Mesendoderm (in vitro differentiated cells): ENCODE results near the gene CAMK2A.
A peak's percentile ranks its signal among the peaks of the same experiment; 100 is the strongest.
"Not testable (repeated sequence)": the region's sequence is repeated elsewhere in the genome, so short reads cannot be mapped to it uniquely, and the experiment has no call there.

Experiments used
- DNase-seq: peaks from one replicate; pipeline ENCODE4 v3.0.0; 2013
- H2AK5ac ChIP-seq: 2 replicates; pipeline ENCODE4 v1.6.1; 2013; ENCODE audit warnings: low read length, inconsistent platforms
- H2BK120ac ChIP-seq: 2 replicates; pipeline ENCODE4 v1.6.1; 2013; ENCODE audit warnings: low read depth, mild to moderate bottlenecking, low read length, moderate library complexity, mixed read lengths
- H2BK15ac ChIP-seq: replicated peaks from 2 replicates; pipeline ENCODE4 v1.6.1; 2013; ENCODE audit warnings: low read depth, mild to moderate bottlenecking, moderate library complexity
- H2BK5ac ChIP-seq: 2 replicates; pipeline ENCODE4 v1.6.1; 2013; ENCODE audit warnings: low read length, inconsistent platforms
- H3K18ac ChIP-seq: 2 replicates; pipeline ENCODE4 v1.6.1; 2013; ENCODE audit warnings: mild to moderate bottlenecking, low read length, mixed read lengths
- H3K23ac ChIP-seq: one replicate; pipeline ENCODE4 v1.6.1; 2013; ENCODE audit warnings: low read length
- H3K27ac ChIP-seq: 2 replicates; pipeline ENCODE4 v1.5.1; 2013; ENCODE audit warnings: low read depth, mild to moderate bottlenecking, inconsistent platforms, low read length, moderate library complexity
- H3K27me3 ChIP-seq: 2 replicates; pipeline ENCODE4 v1.6.1; 2013; ENCODE audit warnings: low read length, control low read depth, mild to moderate bottlenecking, inconsistent platforms; ENCODE audit not compliant: insufficient read depth, poor library complexity
- H3K36me3 ChIP-seq: 2 replicates; pipeline ENCODE4 v1.6.1; 2013; ENCODE audit warnings: low read length, inconsistent platforms; ENCODE audit not compliant: control insufficient read depth, insufficient read depth
- H3K4ac ChIP-seq: one replicate; pipeline ENCODE4 v1.6.1; 2013; ENCODE audit warnings: low read depth, mild to moderate bottlenecking, low read length, moderate library complexity
- H3K4me1 ChIP-seq: 2 replicates; pipeline ENCODE4 v1.6.1; 2013; ENCODE audit warnings: low read depth, low read length, inconsistent platforms; ENCODE audit not compliant: control insufficient read depth
- H3K4me2 ChIP-seq: 2 replicates; pipeline ENCODE4 v1.6.1; 2013; ENCODE audit warnings: low read length
- H3K4me3 ChIP-seq: 2 replicates; pipeline ENCODE4 v1.5.1; 2013; ENCODE audit warnings: mild to moderate bottlenecking, low read length
- H3K56ac ChIP-seq: one replicate; pipeline ENCODE4 v1.6.1; 2013; ENCODE audit warnings: low read length
- H3K79me1 ChIP-seq: 2 replicates; pipeline ENCODE4 v1.6.1; 2013; ENCODE audit warnings: low read length, inconsistent platforms
- H3K79me2 ChIP-seq: 2 replicates; pipeline ENCODE4 v1.6.1; 2013; ENCODE audit warnings: mild to moderate bottlenecking, low read length; ENCODE audit not compliant: control insufficient read depth, insufficient read depth
- H3K9ac ChIP-seq: 2 replicates; pipeline ENCODE4 v1.6.1; 2013; ENCODE audit warnings: low read length, inconsistent platforms
- H4K5ac ChIP-seq: one replicate; pipeline ENCODE4 v1.6.1; 2013; ENCODE audit warnings: low read length
- H4K8ac ChIP-seq: one replicate; pipeline ENCODE4 v1.6.1; 2013; ENCODE audit warnings: low read depth, mild to moderate bottlenecking, control low read depth, low read length, moderate library complexity
- WGBS: extraction: QIAGEN DNeasy Blood & Tissue Kit; methylation state at CpG from one replicate; pipeline ENCODE4 v1.1.7; 2013; ENCODE audit warnings: low lambda C conversion rate, missing lambda C conversion rate; ENCODE audit not compliant: insufficient coverage; ENCODE audit errors: extremely low coverage; 5-methylcytosine and 5-hydroxymethylcytosine counted together

Gene CAMK2A

DNA sequence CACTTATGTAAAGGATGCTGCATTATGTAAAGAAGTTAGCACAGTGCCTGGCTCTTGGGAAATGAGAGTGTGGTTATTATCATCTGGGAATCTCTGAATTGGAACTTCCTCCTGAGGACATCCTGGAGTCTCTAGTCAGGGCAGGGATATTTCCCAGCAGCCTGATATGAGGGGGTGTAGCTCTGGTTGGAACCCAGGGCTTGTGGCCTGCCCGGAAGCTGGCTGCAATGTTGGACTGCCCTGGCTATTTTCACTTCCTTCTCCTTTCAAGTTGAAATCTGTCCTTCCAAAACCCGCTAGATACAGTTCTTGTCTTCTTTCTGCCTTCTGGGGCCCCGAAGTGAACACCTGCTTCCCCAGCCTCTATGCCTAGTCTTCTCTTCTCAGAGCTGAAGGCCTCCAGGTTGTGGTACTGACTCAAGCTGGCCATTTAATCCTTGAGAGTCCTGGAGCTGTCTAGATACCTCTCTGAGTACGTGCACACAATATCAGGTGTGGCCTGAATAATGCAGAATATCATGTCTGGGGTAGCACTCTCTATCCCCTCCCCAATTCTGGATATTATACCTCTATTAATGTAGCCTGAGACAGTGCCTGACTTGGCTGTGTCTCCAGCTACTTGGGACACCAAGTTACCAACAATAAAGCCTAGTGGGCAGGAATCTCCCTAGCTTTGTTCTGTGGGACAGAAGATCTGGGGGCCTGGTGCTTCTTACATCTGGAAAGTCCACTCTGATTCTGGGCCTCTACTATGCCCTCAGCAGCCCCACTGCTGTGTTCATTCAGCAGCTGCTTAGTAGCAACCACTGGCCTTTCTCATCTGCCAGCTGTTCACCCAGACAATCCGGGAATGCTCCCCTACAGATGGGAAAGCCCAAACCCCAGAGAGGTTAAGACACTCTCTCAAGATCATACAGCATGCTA, 54.7 kb downstream of the CAMK2A start:
- WGBS = no CpG with 5 or more reads among the region's 5 CpGs
- Histone ChIP-seq H3K9ac (no peak overlapping the region), H2AK5ac (no peak overlapping the region)

DNA sequence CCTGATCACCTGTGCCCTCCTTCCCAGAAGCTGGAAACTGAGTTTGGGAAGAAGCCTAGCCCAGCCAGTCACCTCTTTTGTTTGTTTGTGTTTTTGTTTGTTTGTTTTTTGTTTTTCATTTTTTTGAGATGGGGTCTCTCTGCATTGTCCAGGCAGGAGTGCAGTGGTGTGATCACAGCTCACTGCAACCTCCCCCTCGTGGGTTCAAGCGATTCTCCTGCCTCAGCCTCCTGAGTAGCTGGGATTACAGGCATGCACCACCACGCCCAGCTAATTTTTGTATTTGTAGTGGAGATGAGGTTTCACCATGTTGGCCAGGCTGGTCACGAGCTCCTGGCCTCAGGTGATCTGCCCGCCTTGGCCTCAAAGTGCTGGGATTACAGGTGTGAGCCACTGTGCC, 55.9 kb downstream of the CAMK2A start:
- H3K79me2 ChIP-seq, H3K23ac ChIP-seq, H2BK120ac ChIP-seq, H3K4me1 ChIP-seq, H3K4me3 ChIP-seq, H3K27ac ChIP-seq, DNase-seq, H3K27me3 ChIP-seq, H3K36me3 ChIP-seq, H3K56ac ChIP-seq, H3K4me2 ChIP-seq, H3K4ac ChIP-seq, H3K79me1 ChIP-seq, H2BK5ac ChIP-seq, H2AK5ac ChIP-seq, H3K9ac ChIP-seq, H4K5ac ChIP-seq, H4K8ac ChIP-seq, H2BK15ac ChIP-seq, H3K18ac ChIP-seq: not testable (repeated sequence)
- WGBS = no CpG with 5 or more reads among the region's 5 CpGs

More for the DNA sequence above, 54.7 kb downstream of the CAMK2A start:
- H3K4me2 ChIP-seq = no peak overlapping the region
- no peaks in the 10 kb centered on the region for H3K36me3 ChIP-seq
- H3K4me3 ChIP-seq = no peak overlapping the region
- no peak overlapping the region for H4K8ac ChIP-seq
- no peak overlapping the region for H3K56ac ChIP-seq
- H2BK15ac ChIP-seq = no peak overlapping the region
- no peak overlapping the region for H3K23ac ChIP-seq
- no peaks in the 10 kb centered on the region for H3K79me2 ChIP-seq
- no peaks in the 10 kb centered on the region for H3K79me1 ChIP-seq
- H2BK120ac ChIP-seq = no peak overlapping the region
- no peaks in the 10 kb centered on the region for H3K27me3 ChIP-seq
- H3K4me1 ChIP-seq = no peaks in the 10 kb centered on the region
- H4K5ac ChIP-seq = no peak overlapping the region
- H3K18ac ChIP-seq = no peak overlapping the region
- DNase-seq = no peak
- H3K27ac ChIP-seq = no peak overlapping the region
- H2BK5ac ChIP-seq = no peak overlapping the region
- no peak overlapping the region for H3K4ac ChIP-seq

DNA sequence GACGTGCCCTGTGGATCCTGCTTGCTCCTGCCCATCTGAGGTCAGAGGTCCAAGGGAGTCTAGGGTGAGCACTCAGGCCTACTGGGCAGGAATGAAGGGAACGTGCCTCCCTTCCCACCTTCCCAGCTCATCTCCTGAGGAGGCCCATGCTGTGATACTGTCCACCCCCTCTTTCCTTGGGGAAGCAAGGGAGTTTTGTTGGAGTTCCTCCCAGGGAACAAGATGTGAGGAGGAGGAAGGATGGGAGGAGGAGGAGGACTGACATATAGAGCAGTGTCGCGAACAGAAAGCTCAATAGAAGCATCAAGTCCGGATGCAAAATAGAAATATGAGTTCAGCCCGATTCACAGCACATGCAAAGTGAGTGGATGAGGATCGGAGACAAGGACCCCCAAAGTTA, 58.7 kb downstream of the CAMK2A start:
- Histone ChIP-seq H2AK5ac (no peak overlapping the region), H3K27me3 (no peaks in the 10 kb centered on the region), H3K4me3 (no peak overlapping the region), H3K23ac (no peak overlapping the region), H3K18ac (no peak overlapping the region), H3K4ac (no peak overlapping the region), H3K79me2 (no peaks in the 10 kb centered on the region), H2BK120ac (no peak overlapping the region), H3K27ac (no peak overlapping the region), H2BK5ac (no peak overlapping the region), H4K8ac (no peak overlapping the region), H2BK15ac (no peak overlapping the region), H3K4me2 (no peak overlapping the region), H3K4me1 (peaks cover 4% of the 10 kb centered on the region), H3K36me3 (no peaks in the 10 kb centered on the region), H3K9ac (no peak overlapping the region), H3K56ac (no peak overlapping the region), H3K79me1 (no peaks in the 10 kb centered on the region), H4K5ac (no peak overlapping the region)
- no CpG with 5 or more reads among the region's 7 CpGs for WGBS
- no peak for DNase-seq

DNA sequence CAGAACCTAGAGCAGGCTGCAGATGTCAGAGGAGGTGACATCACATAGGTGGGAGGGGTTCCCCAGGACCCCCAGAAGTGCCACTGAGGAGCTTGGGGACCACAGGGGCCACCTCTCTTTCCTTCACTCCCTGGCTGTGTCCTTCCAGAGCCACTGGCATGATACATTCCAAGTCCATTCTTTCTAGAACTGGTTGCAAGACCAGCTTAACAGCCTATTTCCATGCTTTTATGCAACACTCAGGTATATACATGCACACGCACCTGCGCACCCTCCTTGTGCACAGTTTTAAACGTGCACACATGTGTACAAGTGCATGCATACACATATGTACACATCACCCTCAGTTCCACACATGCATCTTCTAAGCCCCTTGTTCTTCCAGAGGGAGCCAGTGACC, 60.0 kb downstream of the CAMK2A start:
- H3K56ac ChIP-seq = no peak overlapping the region

DNA sequence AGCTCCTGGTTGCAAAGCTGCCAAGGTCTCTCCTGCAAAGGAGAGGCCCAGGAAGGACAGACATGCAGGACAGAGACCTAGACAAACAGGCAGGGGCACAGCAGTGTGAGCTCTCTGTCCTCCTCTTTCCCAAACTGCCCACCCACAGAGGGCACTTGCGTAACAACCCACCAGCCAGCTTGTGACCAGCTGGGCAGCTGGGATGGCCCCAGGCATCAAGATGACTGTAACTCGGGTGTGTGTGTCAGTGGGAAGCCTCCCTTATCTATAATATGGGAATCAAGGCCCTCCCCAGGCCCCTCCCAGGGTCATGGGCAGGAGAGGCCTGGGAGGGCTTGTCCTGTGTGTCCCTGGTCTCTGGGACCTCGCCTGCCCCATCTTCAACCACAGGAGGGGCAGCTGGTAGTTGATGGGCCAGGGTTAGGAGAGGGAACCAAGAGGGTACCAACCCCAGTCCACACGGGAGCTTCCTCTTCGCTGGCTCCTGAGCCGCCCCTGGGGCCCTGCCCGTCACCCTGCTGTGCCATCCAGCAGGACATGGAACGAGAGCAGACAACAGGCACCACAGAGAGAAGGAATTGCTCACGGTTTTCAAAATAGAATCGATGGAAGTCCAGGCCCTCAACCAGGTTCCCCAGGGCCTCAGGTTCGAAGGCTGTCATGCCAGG, 61.8 kb downstream of the CAMK2A start:
- H3K4ac ChIP-seq = no peak overlapping the region
- H4K5ac ChIP-seq = no peak overlapping the region
- H2AK5ac ChIP-seq = no peak overlapping the region
- no peak overlapping the region for H3K23ac ChIP-seq
- no peak overlapping the region for H3K4me3 ChIP-seq
- no peak overlapping the region for H2BK15ac ChIP-seq
- peak; percentile 15 for DNase-seq
- H3K56ac ChIP-seq = no peak overlapping the region
- H3K79me2 ChIP-seq = no peaks in the 10 kb centered on the region
- H3K4me2 ChIP-seq = no peak overlapping the region
- no peak overlapping the region for H2BK5ac ChIP-seq
- H3K79me1 ChIP-seq = no peaks in the 10 kb centered on the region
- H3K4me1 ChIP-seq = peaks cover 4% of the 10 kb centered on the region
- H3K27ac ChIP-seq = no peak overlapping the region
- H4K8ac ChIP-seq = no peak overlapping the region
- H3K9ac ChIP-seq = no peak overlapping the region
- no peaks in the 10 kb centered on the region for H3K27me3 ChIP-seq
- WGBS = no CpG with 5 or more reads among the region's 11 CpGs
- H2BK120ac ChIP-seq = no peak overlapping the region
- no peaks in the 10 kb centered on the region for H3K36me3 ChIP-seq
- no peak overlapping the region for H3K18ac ChIP-seq

More for the DNA sequence above, 60.0 kb downstream of the CAMK2A start:
- Histone ChIP-seq H3K79me2 (no peaks in the 10 kb centered on the region), H3K4me2 (no peak overlapping the region), H3K27ac (no peak overlapping the region), H3K9ac (no peak overlapping the region), H3K4me1 (peaks cover 4% of the 10 kb centered on the region), H2BK120ac (no peak overlapping the region), H3K27me3 (no peaks in the 10 kb centered on the region), H3K79me1 (no peaks in the 10 kb centered on the region), H3K23ac (no peak overlapping the region), H3K4me3 (no peak overlapping the region), H2BK5ac (no peak overlapping the region), H2BK15ac (no peak overlapping the region), H4K8ac (no peak overlapping the region), H3K18ac (no peak overlapping the region), H3K4ac (no peak overlapping the region), H2AK5ac (no peak overlapping the region), H3K36me3 (no peaks in the 10 kb centered on the region), H4K5ac (no peak overlapping the region)
- WGBS = no CpG with 5 or more reads among the region's 3 CpGs
- DNase-seq = no peak
